Fibroblast of mammary gland (primary cell): ENCODE data around the gene CTNS.
A peak's percentile ranks its signal among the peaks of the same experiment; 100 is the strongest.

Experiments used
- DNase-seq: peaks from one replicate; pipeline ENCODE4 v3.0.0-alpha.2; 2010; ENCODE audit warnings: low read depth
- H3K4me3 ChIP-seq: 2 replicates; pipeline ENCODE4 v1.5.1; 2011; ENCODE audit warnings: low read depth, mild to moderate bottlenecking, low read length, moderate library complexity; ENCODE audit not compliant: control insufficient read depth
- TF ChIP-seq, protein P1 (sequence below): conservative IDR thresholded peaks from 2 replicates; pipeline ENCODE4 v1.5.1; 2011; ENCODE audit warnings: low read depth, low read length, inconsistent platforms; ENCODE audit not compliant: control insufficient read depth, insufficient read depth

CTNS gene

DNA sequence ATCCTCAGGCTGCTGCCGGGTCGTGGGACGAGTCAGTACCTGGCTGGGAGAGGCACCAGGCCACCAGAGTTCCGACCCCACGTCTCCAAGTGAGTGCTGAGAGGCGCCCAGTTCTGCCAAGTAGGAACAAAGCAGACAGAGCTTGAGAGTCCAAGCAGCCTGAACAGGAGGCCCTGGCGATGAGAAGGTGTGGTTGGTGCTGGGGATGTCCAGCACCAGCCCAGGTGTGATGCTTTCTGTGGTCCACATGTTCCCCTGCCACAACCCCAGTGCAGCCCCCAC lies 21.0 kb downstream of the CTNS start:
- TF ChIP-seq, protein P1, sequence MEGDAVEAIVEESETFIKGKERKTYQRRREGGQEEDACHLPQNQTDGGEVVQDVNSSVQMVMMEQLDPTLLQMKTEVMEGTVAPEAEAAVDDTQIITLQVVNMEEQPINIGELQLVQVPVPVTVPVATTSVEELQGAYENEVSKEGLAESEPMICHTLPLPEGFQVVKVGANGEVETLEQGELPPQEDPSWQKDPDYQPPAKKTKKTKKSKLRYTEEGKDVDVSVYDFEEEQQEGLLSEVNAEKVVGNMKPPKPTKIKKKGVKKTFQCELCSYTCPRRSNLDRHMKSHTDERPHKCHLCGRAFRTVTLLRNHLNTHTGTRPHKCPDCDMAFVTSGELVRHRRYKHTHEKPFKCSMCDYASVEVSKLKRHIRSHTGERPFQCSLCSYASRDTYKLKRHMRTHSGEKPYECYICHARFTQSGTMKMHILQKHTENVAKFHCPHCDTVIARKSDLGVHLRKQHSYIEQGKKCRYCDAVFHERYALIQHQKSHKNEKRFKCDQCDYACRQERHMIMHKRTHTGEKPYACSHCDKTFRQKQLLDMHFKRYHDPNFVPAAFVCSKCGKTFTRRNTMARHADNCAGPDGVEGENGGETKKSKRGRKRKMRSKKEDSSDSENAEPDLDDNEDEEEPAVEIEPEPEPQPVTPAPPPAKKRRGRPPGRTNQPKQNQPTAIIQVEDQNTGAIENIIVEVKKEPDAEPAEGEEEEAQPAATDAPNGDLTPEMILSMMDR, result no peak
- H3K4me3 ChIP-seq, result no peak overlapping the region
- DNase-seq, result no peak

DNA sequence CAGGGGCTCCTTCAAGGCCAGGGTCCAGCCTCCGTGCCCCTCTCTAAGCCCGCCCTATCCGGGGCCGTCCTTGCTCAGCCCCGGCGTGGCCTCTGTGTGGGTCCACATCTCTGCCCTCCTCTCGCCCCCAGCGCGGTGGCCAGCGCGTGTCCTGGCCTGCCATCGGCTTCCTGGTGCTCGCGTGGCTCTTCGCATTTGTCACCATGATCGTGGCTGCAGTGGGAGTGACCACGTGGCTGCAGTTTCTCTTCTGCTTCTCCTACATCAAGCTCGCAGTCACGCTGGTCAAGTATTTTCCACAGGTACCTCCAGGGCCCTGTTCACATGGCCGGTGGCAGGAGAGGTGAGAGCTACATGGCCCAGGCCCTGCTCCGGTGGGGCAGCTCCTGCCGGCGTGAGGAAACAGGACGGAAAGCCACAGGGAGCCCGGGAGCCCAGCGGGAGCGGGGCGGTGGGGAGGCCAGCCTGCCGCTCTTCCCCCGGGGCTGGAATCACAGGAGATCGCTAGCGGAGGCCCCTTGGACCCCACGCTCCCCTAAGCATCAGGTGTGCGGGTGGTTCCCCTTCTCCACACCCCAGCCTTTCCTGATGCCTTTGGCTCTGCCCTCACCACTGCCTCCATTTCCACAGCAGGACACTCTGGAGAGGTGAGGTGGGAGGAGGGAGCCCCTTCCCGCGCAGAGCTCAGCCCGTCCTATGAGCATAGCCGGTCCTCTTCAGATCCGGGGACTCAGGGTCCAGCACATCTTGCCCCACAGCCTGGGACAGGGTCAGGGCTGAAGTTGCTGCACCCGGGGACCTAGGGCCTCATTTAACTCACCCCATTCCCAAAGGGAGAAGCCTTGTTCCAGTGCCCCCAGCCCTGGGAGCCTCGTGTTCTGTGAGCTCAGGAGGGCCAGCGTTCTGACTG lies 21.6 kb downstream of the CTNS start:
- DNase-seq, result no peak
- no peak overlapping the region for H3K4me3 ChIP-seq
- TF ChIP-seq, protein P1, result no peak

DNA sequence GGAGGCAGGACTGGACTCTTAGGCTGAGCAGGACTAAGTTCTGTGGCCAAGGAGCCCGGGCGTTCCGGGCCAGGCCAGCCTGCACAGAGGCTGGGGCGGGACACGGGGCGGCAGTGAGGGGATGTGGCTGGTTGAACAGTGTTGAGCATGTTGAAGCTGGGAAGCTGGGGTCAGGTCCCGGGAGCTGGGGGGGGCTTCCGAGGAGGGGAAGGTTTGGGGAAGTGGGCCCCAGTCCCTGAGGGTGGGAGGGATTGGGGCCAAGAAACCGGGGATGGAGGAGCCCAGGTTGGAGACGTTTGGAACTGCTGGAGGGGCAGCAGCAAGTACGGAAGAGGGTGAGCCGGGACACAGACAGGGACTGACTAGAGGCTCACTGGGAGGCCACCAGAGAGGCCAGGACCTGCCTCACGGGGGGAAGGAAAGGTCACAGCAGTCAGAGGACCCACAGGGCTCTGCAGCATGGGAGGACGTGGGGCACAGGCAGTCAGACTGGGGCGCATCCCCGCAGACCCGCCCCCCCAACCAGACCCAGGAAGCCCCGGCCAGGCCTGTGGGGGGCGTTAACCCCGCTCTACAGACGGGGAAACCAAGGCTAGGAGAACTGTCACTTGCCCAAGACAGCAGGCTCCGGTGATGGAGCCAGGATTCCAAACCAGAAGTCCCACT lies 22.4 kb downstream of the CTNS start:
- TF ChIP-seq, protein P1, result no peak
- H3K4me3 ChIP-seq, result no peak overlapping the region
- no peak for DNase-seq

DNA sequence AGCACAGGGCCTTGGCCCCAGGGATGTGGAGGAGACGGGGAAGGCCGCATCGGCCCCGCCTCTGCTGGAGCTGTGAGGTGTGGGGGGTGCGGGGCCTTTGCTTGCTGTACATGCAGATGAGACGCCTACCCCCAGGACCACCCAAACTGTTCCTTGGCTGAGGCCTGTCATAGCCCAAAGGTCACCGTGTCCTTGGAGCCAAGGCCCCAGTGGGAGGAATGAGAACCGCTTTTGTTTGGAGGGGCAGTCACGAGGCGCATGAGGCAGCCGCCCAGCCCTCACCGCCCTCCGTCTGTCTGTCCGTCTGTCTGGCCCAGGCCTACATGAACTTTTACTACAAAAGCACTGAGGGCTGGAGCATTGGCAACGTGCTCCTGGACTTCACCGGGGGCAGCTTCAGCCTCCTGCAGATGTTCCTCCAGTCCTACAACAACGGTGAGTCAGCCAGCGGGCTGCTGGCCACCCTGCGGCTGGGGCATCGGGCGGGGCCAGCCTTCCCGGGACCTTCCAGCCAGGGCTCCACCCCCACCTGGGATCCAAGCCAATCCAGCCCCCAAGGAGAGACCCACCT lies 23.1 kb downstream of the CTNS start:
- TF ChIP-seq, protein P1, result peak; percentile 39
- DNase-seq, result peak; percentile 96
- no peak overlapping the region for H3K4me3 ChIP-seq

DNA sequence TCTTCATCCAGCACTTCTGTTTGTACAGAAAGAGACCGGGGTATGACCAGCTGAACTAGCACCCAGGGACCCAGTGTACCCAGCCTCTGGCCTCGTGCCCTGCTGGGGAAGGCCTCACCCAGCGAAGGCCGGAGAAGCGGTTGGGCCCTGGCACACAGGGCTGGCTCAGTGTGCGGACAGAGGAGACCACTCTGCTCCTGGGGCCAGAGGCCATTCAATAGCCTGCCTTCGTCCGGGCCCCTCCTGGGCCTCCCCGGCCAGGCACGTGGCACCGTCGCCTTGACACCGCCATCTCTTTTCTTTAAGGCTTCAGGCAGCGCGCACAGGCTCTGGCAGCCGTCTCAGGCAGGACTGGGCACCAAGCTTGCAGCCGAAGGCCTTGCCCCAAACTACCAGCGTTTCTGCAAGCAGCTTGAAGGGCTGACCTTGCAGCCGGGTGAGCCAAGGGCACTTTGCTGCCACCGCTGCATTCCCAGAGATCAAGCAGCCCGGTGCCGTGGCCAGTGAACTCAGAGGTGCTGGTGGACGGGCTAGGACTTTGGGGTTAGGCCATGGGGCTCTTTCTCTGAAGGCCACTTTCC lies 23.8 kb downstream of the CTNS start:
- no peak for DNase-seq
- TF ChIP-seq, protein P1, result no peak

DNA sequence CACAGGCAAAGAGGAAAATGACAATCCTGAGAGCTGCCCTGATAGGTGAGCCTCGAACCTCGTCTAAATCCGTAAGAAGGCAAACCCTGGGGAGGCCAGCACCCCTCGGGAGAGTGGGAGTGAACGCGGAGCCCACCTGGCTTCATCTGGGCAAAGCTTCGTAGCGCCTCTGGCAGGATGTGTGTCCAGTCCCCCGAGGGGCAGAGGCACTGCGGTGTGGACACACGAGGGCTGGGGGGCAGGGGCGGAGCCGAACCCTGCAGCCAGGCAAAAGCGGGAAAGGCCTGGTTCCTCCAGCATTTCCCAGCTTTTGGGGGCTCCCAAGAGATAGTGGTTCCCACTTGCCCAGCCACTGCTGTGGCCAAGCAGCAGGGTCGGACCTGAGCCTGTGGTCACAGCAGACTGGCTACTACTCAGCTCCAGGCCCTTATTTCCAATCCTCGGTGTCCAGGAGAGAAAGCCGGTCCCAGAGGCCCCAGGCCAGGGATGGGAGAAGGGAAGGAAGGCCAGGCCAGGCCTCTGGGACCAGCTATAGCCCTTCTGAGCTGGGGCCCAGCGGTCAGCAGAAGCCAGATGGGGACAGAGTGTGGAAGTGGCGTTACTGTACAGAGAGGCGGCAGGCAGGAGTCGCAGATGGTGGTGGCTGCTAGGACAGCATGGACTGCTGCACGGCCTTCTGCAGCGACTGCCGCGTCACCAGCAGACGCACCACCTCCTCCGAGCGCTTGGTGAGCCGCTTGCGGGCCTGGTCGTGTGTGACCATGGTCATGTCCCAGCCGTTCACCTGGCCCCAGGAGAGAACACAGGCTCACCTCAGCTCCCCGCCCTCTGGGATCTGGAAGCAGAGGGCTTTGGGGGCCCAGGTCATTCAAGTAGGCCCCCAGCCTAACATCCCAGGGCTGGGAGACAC lies 26.8 kb downstream of the CTNS start:
- H3K4me3 ChIP-seq, result no peak overlapping the region
- no peak for DNase-seq
- TF ChIP-seq, protein P1, result no peak

More for the DNA sequence above, 23.8 kb downstream of the CTNS start:
- H3K4me3 ChIP-seq, result no peak overlapping the region
